Measurements from ENCODE around the gene COPS3. TPM values are rescaled to one million over a fixed set of nuclear protein-coding genes. Genes with fewer than 3 reads are reported as not detected.

The COPS3 gene
- total and polyA plus RNA-seq, 2 of the 8 experiments (the other 6 are each of a cell fraction or from before 2014, with no cell fraction given), result 82.9 to 110 TPM

DNA sequence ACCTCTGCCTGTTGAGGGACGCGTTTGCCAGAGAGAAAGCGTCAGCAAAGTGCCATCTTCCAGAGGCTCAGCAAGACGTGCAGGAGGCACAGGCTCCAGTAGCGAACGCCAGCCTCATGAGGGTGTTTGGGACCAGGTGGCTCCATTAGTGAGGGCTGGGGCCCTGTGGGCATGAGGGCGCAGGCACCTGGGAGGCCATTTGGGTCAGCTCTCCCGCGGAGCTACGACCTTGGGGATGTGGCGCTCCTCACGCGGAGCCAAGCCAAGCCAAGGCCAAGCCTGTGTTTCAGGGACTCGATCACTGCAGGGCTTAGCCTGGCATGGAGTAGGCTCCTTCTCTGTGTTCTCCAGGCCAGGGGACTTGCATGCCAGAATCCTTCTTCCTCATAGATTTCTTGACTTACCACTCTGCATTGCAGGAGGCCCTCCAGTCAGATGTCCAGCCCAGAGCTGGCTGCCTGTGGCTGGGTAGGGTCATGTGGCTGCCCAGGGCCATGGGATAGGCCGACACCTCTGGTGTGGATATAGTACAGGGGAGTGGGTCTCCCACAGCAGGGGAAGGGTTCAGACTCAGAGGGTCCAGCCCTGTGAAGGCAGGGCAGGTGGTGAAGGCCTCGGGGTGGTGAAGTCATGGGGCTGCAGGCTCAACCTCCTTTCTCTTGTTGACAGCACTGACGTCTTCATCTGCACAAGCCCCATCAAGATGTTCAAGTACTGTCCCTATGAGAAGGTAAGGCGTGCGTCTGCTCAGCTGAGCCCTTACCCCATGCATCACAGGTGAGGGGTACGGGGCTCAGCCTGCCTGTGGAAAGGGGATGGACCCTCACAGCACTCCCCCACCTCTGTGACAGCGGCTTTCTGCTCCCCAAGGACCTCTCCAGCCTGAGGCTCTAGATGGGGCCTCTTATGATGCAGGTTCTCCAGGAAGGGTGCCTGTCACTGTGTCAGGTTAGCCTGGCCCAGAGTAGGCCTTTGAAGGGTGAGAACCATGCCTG, 41.8 kb upstream of the COPS3 start (continued):
- TF ChIP-seq TCF12 (IDR thresholded peaks at IDR 0.05; ENCODE audit: low read depth, low read length) (no peak), BRCA1 (IDR thresholded peaks at IDR 0.05; ENCODE audit: low read depth, low read length) (no peak)
